HG03039 (cell line): ENCODE data around the gene INAVA.
"Not testable (repeated sequence)": the region's sequence is repeated elsewhere in the genome, so short reads cannot be mapped to it uniquely, and the experiment has no call there.

Source experiments
- ATAC-seq: cut with Tn5 transposase; IDR thresholded peaks from one replicate; pipeline ENCODE4 v1.9.1; 2021; ENCODE audit warnings: mild to moderate bottlenecking, moderate library complexity; ENCODE audit not compliant: unreplicated experiment

INAVA gene

DNA sequence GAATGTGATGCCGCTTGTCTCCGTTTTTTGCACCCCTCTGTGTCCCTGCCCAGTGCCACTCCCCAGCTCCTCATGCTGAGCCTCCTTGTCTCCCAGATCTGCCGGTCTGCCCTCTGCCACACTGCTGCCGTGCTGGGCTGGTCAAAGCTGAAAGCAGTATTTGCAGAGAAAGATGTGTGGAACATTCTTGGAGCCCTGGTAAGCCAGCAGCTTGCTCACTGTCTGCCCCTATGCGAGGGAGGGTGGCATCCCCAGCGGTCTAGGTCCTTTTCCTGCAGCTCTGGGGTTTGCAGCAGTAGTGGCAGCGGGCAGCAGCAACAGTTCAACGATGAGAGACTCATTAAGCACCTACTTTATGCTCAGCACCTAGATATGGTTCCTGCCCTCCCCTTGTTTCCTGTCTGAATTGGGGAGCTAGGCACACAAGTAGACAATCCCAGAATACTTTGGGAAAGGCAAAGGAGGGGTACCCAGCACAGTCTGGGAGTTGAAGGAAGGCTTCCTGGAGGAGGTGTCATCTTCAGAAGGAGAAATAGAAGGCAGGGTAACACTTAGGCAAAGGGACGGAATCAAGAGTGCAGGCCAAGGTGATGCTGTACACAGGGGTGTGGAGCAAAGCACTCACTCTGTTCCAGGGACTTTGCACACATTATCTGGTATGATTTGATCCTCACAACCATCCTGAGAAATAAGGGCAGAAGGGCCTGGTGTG is 65.7 kb downstream of the INAVA start:
- no peak for ATAC-seq

- no peak for ATAC-seq
These were observed 66.2 kb downstream of the INAVA start for GRCh38 chr1:200960948-200961340.

- not testable (repeated sequence) for ATAC-seq
These were observed 67.5 kb downstream of the INAVA start for GRCh38 chr1:200962151-200962550.

DNA sequence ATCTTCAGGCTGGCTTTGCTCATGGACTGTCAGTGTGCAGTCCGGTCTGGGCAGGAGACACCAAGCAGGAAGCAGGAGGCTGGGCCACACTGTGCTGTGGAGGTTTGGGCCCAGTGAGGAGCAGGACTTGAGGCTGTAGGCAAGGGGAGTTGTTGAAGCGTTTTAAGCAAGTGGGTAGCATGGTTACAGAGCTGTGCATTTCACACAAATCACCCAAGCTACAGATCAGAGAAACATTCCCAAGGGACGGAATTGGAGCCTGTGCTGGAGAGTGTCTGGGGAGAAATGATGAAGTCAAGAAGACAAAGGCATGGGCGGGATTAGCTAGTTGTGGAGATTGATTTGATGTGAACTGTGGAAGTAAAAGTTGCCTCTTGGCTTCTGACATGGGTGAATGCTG is 67.9 kb downstream of the INAVA start:
- ATAC-seq: no peak

DNA sequence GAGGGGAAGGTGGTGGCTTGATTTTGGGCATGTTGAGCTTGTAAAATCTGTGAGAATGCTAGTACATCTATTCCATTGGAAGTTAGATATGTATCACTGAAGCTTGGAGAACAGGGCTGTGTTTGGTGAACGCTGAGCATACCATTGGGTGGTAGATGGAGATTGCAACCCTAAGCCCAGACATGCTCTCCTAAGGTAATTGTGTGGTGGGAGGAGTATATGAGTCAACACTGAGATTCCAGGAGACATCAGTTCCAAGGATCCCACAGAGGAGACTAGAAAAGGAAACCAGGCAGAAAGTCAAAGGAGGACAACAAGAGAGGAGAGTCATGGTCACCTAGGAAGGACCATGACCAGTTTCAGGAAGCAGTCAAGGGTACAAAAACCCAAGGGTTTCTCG is 68.4 kb downstream of the INAVA start:
- no peak for ATAC-seq

GRCh38 chr1:200963888-200964287 is 69.2 kb downstream of the INAVA start:
- ATAC-seq: not testable (repeated sequence)
